NCI-H146 (cell line): Measurements from ENCODE around the gene SDR9C7.
"Not testable (repeated sequence)": the region's sequence is repeated elsewhere in the genome, so short reads cannot be mapped to it uniquely, and the experiment has no call there.

Experiments used
- DNase-seq: peaks from one replicate; lab custom pipeline; 2025; lab: John Stamatoyannopoulos, UW

Gene SDR9C7

GRCh38 chr12:56953314-56953713 is 19.1 kb upstream of the SDR9C7 start:
- no peak for DNase-seq

DNA sequence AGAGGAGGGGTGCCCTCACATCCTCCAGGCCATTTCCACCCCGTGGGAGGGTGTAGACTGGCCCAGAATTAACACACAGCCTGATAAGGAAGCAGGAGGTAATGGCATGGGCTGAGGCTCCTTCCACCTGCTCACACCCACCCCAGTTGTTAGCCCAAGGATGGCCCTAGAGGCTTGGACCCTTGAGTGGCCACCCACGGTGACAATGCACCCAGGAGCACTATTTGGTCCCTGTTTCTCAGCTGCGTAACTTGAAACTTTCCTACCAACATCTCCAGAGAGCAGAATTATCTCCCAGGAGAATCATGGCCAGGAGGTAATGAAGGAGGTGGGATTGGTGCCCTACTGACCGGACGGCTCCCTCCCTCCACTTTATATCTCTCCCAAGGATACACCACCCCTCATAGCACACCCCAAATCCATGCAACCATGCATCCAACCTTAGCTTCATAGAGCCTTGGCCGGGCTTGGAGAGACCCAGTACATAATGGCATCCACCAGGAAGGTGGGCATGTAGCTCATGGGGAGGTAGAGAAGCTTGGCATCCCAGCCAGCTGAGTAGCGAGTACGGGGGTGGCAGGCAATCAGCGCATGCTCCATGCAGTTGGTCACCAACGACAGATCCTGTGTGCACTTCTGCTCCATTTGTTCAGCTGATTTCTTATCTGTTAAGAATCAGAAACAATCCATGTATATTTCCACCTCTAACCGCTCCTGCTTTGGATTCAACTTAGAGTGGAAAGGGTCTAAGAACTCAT is 17.6 kb upstream of the SDR9C7 start:
- no peak for DNase-seq

DNA sequence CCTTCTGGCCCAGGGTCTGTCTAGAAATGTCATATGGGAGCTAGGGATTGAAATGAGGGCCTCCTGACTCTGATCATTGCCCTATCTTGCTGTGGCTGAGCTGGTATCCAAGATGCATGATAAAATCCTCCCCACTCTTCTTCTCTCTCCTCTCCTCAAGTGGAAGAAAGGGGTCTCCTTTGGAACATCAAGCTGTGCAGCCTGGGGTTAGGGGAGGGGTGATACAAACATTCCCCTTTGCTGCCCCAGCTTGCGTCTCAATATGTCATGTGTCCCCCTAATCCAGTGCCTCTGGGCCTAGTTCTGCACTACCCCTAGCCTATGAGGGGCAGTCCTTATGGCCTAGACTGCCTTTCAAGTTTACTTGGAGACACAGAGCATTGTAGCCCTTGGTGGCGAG is 14.7 kb upstream of the SDR9C7 start:
- no peak for DNase-seq

DNA sequence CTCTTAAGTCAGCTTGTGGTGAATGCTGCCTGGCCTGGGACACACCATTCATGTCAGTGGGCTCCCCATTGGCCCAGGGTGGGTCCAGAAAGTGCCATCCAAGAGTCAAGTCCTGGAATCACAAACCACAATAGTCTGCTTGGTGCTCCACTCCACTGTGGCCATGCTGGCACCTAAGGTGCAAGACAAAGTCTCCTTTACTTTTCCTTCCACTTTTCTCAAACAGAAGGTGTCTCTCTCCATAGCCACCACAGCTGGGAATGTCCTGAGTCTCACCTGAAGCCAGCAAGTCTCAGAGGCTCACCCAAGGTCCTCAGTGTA is 14.2 kb upstream of the SDR9C7 start:
- DNase-seq, result no peak

DNA sequence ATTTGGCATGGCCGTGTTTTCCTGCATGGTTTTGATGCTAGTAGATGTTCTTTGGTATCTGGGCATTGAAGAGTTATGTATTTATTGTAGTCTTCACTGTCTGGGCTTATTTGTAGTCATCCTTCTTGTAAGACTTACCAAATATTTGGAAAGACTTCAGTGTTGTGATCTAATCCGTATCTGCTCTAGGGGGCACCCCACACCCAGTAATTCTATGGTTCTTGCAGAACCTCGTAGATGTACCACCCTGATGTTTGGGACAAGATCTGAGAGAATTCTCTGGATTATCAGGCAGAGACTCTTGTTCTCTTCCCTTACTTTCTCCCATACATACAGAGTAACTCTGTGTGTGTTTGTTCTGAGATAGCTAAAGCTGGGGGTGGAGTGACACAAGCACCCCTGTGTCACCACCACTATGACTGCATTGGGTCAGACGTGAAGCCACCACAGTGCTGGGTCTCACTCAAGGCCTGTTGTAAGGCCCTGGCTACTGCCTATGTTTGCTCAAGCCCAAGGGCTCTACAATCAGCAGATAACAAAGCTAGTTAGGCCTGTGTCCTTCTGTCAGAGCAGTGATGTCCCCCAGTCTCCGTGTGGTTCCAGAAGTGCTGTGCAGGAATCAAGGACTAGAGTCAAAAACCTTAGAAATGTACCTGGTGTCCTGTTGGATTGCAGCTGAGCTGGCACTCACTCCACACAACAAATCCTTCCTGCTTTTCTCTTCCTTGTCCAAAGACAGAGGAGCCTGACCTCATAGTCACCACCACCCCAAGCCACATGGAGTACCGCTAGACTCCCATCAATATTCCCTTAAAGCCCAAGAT is 13.6 kb upstream of the SDR9C7 start:
- DNase-seq, result no peak

DNA sequence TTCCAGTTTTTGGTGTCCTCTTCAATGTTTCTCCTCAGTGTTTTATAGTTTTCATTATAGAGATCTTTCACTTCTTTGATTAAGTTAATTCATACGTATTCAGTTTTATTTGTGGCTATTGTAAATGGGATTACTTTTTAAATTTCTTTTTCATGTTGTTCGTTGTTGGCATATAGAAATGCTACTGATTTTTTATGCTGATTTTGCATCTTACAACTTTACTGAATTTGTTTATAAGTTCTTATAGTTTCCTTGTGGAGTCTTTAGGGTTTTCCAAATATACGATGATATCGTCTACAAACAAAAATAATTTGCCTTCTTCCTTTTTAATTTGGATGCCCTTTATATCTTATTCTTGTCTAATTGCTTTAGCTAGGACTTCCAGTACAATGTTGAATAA is 9.7 kb upstream of the SDR9C7 start:
- no peak for DNase-seq

DNA sequence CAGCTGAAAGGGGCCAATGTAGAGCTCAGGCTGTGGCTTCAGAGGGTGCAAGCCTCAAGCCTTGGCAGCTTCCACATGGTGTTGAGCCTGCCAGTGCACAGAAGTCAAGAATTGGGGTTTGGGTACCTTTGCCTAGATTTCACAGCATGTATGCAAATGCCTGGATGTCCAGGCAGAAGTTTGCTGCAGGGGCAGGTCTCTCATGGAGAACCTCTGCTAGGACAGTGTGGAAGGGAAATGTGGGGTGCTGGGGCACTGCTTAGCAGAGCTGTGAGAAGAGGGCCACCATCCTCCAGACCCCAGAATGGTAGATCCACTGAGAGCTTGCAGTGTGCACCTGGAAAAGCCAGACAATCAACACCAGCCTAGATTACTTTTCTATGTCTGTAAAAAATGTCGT is 9.2 kb upstream of the SDR9C7 start:
- DNase-seq, result not testable (repeated sequence)

- no peak for DNase-seq
Measured at GRCh38 chr12:56941299-56942017, 7.2 kb upstream of the SDR9C7 start.

DNA sequence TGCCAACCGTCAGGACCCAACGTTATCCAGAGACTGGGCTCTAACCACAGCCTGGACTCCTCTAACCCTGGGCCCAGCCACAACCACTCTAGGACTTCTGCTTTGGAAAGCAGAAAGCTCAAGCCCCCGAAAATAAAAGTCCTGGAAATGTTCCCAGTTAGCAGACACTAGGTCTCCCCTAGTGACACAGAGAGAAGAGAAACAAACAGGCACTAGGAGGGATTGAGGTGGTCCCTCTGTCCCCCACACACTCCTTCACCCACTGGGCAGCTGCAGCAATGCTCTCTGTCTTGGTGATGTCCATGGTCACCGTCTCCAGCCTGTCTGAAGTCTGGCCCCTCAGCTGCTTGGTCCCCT is 6.7 kb upstream of the SDR9C7 start:
- not testable (repeated sequence) for DNase-seq

GRCh38 chr12:56935752-56936151 is 1.5 kb upstream of the SDR9C7 start:
- no peak for DNase-seq

GRCh38 chr12:56935157-56935556 is 949 bp upstream of the SDR9C7 start:
- DNase-seq, result no peak

DNA sequence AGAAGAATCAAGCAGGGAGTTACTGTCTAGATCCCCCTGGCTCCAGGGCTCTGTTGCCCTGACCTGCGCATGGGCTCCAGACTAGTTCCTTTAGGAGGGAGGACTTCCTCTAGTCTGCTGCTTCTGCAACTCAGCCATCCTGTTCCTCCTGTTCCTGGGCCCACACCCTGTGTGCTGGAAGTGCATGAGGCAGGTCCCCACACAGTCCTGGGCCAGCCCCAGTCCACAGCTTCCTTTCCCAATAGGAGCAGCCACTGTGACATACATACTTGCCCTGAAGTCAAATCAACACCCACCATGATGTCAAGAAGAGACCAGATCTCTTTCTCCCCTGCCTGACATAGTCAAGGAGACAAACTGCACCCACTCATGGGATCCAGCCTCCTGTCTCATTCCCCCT is 1.3 kb downstream of the SDR9C7 start:
- DNase-seq, result no peak

GRCh38 chr12:56932146-56932545 is 2.1 kb downstream of the SDR9C7 start:
- no peak for DNase-seq

DNA sequence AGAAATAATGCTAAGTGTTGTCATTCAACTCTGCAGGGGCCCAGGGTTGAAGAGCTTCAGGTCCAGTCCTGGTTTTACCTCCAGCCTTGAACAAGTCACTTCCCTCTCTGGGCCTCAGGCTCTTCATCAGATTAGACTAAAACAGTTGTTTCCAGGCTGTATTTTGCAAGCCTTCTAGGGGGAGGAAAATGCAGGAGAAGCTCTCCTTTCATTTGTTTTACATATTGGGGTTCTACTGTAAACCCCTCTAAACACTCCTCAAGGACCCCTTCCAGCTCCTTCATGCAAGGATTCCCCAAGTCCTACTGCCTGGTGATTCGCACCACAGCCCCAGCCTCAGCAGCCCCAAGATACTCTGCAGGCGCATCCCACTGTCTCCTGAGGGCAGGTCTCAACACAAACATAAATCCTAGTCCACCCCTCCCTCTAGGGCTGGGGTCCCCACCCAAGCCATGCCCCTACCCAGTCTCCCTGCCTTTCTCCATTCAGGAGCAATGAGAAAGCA is 2.7 kb downstream of the SDR9C7 start:
- no peak for DNase-seq

DNA sequence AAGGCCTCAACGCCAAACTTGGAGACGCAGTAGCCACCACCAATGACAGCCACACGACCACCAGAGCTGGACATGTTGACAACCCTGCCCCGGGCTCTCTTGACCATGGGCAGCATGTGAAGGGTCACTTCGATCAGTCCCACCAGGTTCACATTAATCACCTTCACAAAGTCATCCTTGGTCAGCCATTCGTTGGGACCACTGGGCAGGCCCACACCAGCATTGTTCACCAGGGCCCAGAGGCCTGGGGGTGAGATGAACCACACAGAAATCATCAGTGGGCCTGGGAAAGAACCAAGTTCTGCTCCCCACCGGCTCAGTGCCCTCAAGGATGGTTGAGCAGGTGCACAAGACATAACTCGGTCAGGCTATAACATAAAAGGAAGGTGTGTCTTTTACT is 4.0 kb downstream of the SDR9C7 start:
- DNase-seq, result no peak

GRCh38 chr12:56929780-56930179 is 4.4 kb downstream of the SDR9C7 start:
- no peak for DNase-seq

DNA sequence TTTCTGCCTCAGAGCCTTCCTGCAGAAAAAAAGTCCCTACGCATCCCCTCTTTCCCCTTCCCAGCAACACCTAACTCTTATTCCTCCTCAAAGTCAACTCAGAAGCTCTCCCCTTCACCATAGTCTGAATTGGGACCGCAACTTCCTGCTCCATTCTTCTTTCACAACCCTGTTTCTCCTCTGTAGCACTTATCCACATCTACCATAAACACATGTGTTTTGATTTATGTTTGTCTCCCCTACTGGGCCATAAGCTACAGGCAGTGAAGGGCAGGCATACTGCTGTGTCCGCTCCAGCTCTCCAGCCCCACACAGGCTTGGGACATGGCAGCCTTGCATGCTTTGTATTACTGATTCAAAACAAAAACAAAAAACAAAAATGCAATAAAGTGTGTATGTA is 5.9 kb downstream of the SDR9C7 start:
- no peak for DNase-seq

GRCh38 chr12:56927281-56927680 is 6.9 kb downstream of the SDR9C7 start:
- no peak for DNase-seq

- DNase-seq, result no peak
Measured at GRCh38 chr12:56922031-56922430, 12.2 kb downstream of the SDR9C7 start.

GRCh38 chr12:56921346-56921745 is 12.9 kb downstream of the SDR9C7 start:
- no peak for DNase-seq

GRCh38 chr12:56918139-56918538 is 16.1 kb downstream of the SDR9C7 start:
- not testable (repeated sequence) for DNase-seq

- no peak for DNase-seq
Measured at GRCh38 chr12:56916996-56917333, 17.2 kb downstream of the SDR9C7 start.
